Duodenal mucosa (tissue), 2 donors: ENCODE data around the gene APOM.

Source experiments
- H3K27ac ChIP-seq: one replicate; pipeline ENCODE4 v1.7.0; 2013; ENCODE audit warnings: low read depth, low read length
- H3K27me3 ChIP-seq, 2 donors: one replicate each; pipeline ENCODE4 v1.7.0; 2013; ENCODE audit warnings: low read length in 2 of 2, control low read depth in 1 of 2; ENCODE audit not compliant: insufficient read depth in 2 of 2, control insufficient read depth in 1 of 2
- H3K36me3 ChIP-seq, 2 donors: one replicate each; pipeline ENCODE4 v1.7.0; 2013; ENCODE audit warnings: low read length in 2 of 2, control low read depth in 1 of 2; ENCODE audit not compliant: insufficient read depth in 2 of 2, control insufficient read depth in 1 of 2
- H3K4me1 ChIP-seq, 2 donors: one replicate each; pipeline ENCODE4 v1.7.0; 2013; ENCODE audit warnings: low read length in 2 of 2, control low read depth in 1 of 2; ENCODE audit not compliant: insufficient read depth in 2 of 2, control insufficient read depth in 1 of 2
- H3K4me3 ChIP-seq, 2 donors: one replicate each; pipeline ENCODE4 v1.7.0; 2013; ENCODE audit warnings: low read length in 2 of 2, low read depth in 1 of 2
- H3K9ac ChIP-seq, 2 donors: one replicate each; pipeline ENCODE4 v1.7.0; 2013; ENCODE audit warnings: low read length in 2 of 2, low read depth in 1 of 2
- H3K9me3 ChIP-seq, 2 donors: one replicate each; pipeline ENCODE4 v1.7.0; 2013; ENCODE audit warnings: low read length in 2 of 2, control low read depth in 1 of 2; ENCODE audit not compliant: control insufficient read depth in 1 of 2

The APOM gene

DNA sequence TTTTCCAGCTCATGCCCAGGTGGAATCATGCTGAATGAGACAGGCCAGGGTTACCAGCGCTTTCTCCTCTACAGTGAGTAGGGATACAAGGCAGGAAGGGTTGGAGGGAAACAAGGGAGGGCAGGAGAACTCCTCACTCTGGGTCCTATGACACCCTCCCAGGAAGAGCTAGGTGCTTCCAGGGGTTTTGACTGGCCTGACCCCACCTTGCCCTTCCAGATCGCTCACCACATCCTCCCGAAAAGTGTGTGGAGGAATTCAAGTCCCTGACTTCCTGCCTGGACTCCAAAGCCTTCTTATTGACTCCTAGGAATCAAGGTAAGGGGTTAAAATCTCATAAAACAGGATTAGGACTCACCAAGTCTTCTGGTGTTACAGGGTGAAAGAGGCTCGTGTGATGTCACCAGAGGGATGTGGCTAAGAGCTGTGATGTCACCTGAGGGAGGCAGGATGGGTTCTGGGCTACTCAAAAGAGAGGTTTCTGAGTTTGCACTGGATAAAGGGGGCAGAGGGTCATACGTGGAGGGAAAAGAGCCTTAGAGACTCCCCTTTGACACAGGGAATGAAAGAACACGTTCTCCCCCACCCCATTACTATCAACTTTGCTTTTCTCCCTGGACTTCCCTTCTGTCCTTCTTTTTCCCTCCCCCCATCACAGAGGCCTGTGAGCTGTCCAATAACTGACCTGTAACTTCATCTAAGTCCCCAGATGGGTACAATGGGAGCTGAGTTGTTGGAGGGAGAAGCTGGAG lies 1.9 kb downstream of the APOM start:
- no peaks in the 10 kb centered on the region for H3K27me3 ChIP-seq
- no peak overlapping the region for H3K9ac ChIP-seq
- H3K27ac ChIP-seq = no peak overlapping the region
- peaks cover 60 to 62% of the 10 kb centered on the region in 2 donors for H3K4me1 ChIP-seq
- no peaks in the 10 kb centered on the region for H3K9me3 ChIP-seq
- no peak overlapping the region for H3K4me3 ChIP-seq
- H3K36me3 ChIP-seq = peaks cover 12 to 26% of the 10 kb centered on the region in 2 donors

DNA sequence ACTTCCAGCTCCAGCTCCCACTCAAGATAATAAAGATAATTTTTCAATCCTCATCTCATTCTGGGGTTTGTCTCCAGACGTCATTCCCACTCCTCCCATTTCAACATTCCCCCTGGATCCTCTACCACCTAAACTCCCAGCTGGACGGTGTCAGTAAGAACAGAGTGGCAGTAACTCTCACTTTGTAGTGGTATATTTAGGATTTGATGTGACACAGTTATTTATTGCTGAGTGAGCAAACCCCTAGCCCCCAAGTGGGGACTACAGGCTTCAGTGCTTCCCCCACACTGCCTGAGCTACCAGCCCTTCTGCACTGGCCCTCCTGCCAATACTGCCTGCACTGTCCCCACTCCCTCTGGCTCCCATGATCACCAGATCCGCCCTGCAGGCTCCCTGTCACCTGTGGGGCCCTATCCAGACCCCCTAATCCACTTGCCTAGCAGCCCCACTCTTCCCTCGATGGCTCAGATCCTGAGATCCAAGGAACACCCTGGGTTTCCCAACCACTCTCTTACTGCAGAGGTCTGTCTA lies 2.5 kb downstream of the APOM start:
- Histone ChIP-seq H3K27ac (no peak overlapping the region), H3K4me3 (peak overlapping the region; percentile 30 to 88), H3K9me3 (no peaks in the 10 kb centered on the region), H3K27me3 (no peaks in the 10 kb centered on the region), H3K9ac (peak overlapping the region in 1 of 2 donors; percentile 40), H3K4me1 (peaks cover 64 to 68% of the 10 kb centered on the region in 2 donors), H3K36me3 (peaks cover 12 to 26% of the 10 kb centered on the region in 2 donors)

DNA sequence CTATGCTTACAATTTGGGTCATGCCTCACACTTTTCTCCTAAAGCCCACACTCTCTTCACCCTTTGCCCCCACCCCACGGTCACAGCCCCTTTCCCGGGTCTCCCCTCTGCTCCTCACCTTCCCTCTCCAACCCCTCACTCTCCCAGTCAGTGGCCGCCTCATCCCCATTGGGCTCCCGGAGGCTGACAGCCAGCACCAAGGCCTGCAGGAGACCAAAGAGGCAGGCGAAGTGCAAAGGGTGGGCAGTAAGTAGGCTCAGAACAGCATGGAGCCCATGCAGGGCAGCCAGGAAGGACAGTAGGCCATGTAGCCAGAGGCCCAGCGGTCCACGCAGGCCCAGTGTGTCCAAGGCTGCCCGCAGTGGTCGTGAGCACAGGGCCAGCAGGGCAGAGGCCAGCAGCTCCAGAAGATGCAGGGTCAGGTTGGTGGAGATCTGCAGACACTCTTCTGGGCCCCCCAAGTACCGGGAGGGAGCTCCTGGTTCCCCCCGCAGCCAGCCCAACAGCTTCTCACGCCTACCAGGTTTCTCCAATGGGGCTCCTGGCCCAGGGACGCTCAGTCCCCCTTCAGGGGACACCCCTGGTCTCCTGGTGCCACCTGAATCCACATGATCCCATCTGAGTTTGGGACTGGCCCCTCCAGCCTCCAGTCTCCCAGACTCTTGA lies 3.4 kb downstream of the APOM start:
- Histone ChIP-seq H3K27ac (no peak overlapping the region), H3K4me3 (peak overlapping the region; percentile 88 to 97), H3K36me3 (peaks cover 12 to 26% of the 10 kb centered on the region in 2 donors), H3K4me1 (peaks cover 69 to 77% of the 10 kb centered on the region in 2 donors), H3K9ac (peak overlapping the region; percentile 83 to 96), H3K27me3 (no peaks in the 10 kb centered on the region), H3K9me3 (no peaks in the 10 kb centered on the region)

DNA sequence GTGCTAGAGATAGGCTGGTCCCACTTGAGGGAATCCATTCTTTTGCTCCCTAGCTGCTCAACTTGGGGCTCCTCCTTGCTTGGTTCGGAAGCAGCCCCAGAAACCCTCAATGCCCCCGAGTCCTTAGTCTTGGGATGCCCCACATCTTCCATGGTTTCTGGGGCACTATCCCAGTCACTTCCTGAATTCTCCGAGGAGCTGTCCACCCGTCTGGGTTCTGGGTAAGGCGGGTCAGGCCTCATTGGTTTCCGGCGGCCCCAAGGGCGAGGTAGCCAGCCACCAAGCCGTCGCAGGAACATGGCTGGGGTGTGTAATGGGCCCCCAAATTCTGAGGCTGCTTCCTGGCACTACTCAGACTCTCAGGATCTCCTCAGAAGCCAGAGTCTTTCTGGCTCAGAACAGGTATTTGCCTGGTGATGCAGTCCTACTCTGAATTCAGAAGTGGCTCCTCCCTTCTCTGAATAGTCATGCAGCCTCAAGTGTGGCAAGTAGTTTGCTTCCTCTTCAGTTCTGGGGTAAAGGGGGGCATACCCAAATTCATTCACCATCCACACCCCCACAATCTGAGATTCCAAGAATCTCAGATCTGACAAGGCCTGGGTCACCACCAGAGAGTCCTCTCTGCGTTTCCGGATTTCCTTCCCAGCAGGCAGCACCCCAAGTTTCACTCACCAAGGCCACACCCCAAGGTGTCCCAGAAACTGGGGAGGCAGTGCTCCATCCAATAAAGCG lies 4.1 kb downstream of the APOM start:
- Histone ChIP-seq H3K4me3 (peak overlapping the region; percentile 88 to 97), H3K36me3 (peaks cover 12 to 26% of the 10 kb centered on the region in 2 donors), H3K4me1 (peaks cover 71 to 79% of the 10 kb centered on the region in 2 donors)

DNA sequence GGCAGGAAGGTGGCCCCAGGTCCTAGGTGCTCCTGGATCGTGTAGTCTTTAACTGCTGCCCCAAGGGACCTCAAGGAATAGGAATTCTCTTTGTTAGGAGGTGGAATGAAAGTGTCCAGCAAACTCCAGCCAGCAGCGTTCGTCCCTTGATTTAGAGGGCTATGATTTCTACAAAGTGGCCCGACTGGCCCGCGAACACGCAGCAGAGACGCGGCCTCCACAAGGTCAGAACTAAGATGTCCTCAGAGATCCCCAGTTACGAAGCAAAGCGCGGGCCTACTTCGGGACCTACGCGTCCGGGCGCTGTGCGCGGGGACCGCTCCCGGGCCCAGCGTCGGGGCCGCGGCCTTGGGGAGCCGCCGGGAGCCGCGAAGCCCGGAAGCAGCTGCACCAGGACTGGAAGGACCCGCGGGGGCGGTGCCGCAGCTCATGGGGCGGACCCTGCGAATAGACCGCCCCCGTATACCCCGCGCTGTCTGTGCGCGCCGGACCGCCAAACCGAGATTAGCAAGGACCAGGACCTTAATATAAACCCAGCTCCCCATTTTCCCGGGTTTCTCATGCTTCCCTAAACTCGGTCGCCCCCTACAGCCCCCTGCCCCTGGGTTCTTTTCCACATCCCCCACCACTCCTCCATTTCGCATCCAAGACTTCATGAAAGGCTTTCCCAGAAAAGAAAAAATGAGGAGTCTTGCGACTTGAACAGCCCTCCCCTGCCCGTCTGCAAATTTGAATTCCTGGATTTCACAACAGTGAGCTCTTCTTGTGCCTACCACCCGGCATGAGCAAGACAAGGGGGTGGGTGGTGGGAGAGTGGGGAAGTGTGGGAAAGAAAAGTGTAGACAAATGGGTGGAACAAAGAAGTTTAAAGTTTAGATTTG lies 4.9 kb downstream of the APOM start, which contains the start of gene C6orf47:
Gene C6orf47, minus strand, starts transcription at position 398 of the 881 bp plus-strand sequence. CDS start 831 bp downstream, outside the sequence.
- Histone ChIP-seq H3K36me3 (peaks cover 12 to 18% of the 10 kb centered on the region in 2 donors), H3K4me1 (peaks cover 65 to 71% of the 10 kb centered on the region in 2 donors)

More for the DNA sequence above, 4.1 kb downstream of the APOM start:
- no peaks in the 10 kb centered on the region for H3K27me3 ChIP-seq
- no peaks in the 10 kb centered on the region for H3K9me3 ChIP-seq
- H3K27ac ChIP-seq = peak overlapping the region; percentile 86
- H3K9ac ChIP-seq = peak overlapping the region; percentile 83 to 96

DNA sequence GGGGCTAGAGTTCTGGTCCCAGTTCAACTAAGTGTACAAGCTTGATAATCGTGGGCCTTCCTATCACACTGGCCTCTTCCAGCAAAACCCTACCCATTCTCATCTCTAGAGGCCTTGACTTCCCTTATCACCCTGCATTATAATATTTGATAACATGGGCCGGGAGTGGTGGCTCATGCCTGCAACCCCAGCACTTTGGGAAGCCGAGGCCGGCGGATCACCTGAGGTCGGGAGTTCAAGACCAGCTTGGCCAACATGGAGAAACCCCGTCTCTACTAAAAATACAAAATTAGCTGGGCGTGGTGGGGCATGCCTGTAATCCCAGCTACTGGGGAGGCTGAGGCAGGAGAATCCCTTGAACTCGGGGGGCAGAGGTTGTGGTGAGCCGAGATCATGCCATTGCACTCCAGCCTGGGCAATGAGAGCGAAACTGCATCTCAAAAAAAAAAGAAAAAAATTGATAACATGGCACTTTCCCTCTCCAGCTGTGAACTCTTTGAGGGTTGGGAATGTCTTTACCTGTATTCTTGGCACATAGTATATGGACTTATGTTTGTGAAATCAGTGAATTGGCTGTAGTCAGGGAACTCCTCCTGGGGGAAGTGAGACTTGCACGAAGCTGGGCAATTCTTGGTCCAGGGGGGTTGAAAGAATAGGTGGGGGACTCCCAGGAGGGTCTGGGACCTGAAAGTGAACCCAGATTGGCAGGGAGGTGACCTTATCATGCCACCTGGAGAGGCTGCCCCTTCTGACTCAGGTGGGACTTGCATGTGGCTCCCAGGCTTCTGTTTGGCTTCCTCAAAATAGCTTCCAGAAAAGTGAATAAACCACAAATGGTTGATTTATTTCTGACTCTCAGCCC lies 5.8 kb downstream of the APOM start:
- H3K36me3 ChIP-seq = peaks cover 12 to 18% of the 10 kb centered on the region in 2 donors
- H3K9me3 ChIP-seq = no peaks in the 10 kb centered on the region
- H3K27ac ChIP-seq = no peak overlapping the region
- H3K27me3 ChIP-seq = no peaks in the 10 kb centered on the region
- peak overlapping the region; percentile 83 to 96 for H3K9ac ChIP-seq
- H3K4me1 ChIP-seq = peaks cover 59 to 66% of the 10 kb centered on the region in 2 donors
- peak overlapping the region; percentile 88 to 97 for H3K4me3 ChIP-seq

More for the DNA sequence above, 4.9 kb downstream of the APOM start, which contains the start of gene C6orf47:
- peak within 1 kb of the TSS; percentile 83 to 96 for H3K9ac ChIP-seq
- H3K4me3 ChIP-seq = peak within 1 kb of the TSS; percentile 88 to 97
- no peaks in the 10 kb centered on the region for H3K27me3 ChIP-seq
- no peaks in the 10 kb centered on the region for H3K9me3 ChIP-seq
- peak within 1 kb of the TSS; percentile 86 for H3K27ac ChIP-seq

DNA sequence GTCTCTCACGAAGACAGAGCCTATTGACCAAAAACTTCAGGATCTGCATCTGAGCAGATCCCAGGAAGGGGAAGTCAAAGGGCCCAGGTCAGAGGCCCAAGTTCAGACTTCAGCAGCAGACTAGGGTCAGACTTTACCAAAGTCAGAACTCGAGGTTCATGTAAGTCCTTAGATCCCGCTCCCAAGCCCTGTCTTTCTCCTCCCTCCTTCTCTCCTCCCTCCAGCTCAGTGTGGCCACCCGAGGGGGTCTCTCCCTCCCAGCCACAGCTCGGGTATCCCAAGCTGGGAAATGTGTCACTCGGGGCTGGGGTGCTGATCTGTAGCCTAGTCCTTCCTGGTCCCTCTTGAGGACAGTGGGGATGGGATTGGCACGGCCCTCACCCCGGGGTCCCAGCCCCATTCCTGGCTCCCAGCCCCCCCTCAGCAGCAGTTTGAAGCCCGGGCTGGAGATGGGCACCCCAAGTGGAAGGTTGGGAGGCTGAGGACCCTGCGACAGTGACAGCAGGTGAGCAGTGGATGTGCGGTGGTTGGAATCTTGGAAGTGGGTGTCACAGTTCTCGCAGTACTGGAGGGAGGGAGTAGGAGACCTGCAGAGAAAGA lies 6.5 kb downstream of the APOM start:
- Histone ChIP-seq H3K9me3 (no peaks in the 10 kb centered on the region), H3K4me1 (peaks cover 63 to 72% of the 10 kb centered on the region in 2 donors), H3K9ac (peak overlapping the region in 1 of 2 donors; percentile 1), H3K4me3 (peak overlapping the region; percentile 35 to 89), H3K36me3 (peaks cover 10 to 16% of the 10 kb centered on the region in 2 donors), H3K27me3 (no peaks in the 10 kb centered on the region), H3K27ac (no peak overlapping the region)

DNA sequence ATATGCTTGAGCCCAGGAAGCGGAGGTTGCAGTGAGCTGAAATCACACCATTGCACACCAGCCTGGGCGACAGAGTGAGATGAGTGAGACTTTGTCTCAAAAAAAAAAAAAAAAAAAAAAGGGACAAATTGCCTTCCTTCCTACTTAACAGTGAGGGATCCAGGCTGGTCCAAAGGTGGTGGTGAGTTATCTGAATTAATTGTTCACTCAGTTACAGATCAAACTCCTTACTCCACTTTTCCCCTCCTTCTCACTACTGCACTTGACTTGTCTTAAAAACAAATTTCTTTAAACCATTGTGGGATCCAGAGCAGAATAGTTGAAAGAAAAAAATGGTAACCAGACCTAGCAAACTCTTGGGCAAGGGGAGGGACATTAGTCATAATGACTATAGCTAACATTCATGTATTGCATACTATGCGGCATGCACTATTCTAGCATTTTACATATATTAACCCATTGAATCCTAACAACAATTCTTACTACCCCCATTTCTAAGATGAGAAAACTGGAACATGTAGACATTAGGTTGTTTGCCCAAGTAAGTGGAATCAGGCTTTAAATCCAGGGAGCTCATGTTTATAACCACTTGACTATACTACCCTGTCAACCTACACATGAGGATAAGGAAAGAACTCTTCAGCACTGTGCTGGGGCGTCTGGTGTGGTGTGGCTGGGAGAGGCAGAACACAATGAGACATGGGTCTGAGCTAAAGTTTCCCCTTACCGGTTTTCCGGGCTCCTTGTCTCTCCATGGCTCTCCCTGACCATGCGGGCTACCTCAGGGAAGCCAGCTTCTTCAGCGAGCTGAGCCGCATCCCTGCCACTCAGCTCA lies 7.6 kb downstream of the APOM start:
- H3K27ac ChIP-seq = peak overlapping the region; percentile 97
- peaks cover 52 to 75% of the 10 kb centered on the region in 2 donors for H3K4me1 ChIP-seq
- peak overlapping the region; percentile 80 to 94 for H3K9ac ChIP-seq
- H3K4me3 ChIP-seq = peak overlapping the region; percentile 89 to 92
- no peaks in the 10 kb centered on the region for H3K9me3 ChIP-seq
- H3K27me3 ChIP-seq = no peaks in the 10 kb centered on the region
- peaks cover 16 to 19% of the 10 kb centered on the region in 2 donors for H3K36me3 ChIP-seq
